GM19193 (cell line): ENCODE results near the gene INSL3.

Source experiments
- POLR2A ChIP-seq: IDR thresholded peaks from 4 replicates; pipeline ENCODE4 v1.6.1; 2011; ENCODE audit not compliant: insufficient read depth, insufficient read length; ENCODE audit errors: extremely low read depth

Gene INSL3

DNA sequence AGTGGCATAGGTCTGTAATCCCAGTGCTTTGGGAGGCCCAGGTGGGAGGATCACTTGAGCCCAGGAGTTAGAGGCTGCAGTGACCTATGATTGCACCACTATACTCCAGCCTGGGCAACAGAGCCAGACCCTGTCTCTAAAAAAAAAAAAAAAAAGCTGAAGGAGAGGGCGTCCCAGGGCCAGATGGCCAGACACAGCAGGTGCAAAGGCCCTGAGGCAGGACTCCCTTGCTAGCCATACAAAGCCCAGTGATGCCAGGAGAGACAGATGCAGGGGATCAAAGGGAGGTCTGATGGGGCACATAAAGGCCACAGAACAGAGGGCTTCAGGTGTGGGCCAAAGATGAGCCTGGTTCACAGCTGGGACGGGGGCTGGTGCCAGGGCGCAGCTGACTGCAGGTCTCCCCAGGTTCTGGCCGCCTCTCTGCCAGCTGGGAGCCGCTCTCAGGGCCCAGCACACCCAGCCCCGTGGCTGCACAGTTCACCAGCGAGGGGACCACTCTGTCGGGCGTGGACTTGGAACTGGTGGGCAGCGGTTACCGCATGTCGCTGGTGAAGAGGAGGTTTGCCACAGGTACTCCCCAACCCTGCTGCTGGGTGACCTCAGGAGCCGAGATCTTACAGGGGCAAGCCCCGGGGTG lies 33.9 kb downstream of the INSL3 start:
- TF ChIP-seq POLR2A: no peak

DNA sequence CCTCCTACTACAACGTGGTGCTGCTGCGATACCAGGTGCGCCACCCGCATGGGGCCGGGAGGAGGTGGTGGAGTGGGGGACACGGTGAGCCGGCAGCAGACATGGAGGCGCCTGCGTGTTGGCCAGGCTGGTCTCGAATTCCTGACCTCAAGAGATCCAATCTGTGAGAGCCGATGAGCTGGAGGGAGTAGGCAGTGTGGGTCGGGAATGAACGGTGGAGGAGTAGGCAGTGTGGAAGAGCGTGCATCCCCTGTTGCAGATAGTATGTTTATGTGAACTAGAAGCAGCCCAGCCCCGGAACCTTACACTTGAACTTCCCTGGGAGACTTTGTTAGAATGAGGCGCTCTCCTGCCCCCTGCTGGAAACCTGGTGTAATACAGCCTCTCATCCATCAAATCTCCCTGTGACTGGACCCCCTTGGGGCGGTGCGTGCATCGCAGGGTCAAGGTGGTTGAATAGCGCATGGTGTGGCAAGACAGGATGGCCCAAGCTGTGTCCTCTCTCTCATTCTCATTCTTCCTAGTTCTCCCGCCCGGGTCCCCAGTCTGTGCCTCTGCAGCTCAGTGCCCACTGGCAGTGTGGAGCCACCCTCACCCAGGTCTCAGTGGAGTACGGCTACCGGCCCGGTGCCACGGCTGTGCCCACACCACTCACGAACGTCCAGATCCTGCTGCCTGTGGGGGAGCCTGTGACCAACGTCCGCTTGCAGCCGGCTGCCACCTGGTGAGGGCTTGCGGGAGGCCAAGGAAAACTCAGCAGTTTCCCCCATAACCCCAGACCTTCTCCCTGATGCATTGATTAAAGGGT lies 36.9 kb downstream of the INSL3 start:
- no peak for TF ChIP-seq POLR2A

DNA sequence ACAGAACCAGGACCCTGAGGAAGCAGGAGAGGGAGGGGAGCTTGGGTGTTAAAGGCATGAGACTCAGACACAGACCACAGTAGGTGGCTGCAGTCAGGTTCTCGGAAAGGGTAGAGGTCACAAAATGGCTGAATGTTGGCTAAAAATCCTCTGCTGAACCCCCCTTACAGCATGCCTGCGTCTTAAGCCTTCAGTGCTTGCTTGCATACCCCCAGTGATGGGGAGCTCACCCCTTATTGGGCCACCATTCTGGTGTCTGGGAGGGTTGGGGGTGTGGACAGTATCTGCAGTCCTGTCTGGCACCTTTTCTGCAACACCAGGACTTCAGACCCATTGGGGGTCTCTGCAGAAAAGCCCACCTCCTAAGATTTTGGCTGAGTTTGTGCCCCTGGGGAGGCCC lies 40.5 kb downstream of the INSL3 start:
- no peak for TF ChIP-seq POLR2A

DNA sequence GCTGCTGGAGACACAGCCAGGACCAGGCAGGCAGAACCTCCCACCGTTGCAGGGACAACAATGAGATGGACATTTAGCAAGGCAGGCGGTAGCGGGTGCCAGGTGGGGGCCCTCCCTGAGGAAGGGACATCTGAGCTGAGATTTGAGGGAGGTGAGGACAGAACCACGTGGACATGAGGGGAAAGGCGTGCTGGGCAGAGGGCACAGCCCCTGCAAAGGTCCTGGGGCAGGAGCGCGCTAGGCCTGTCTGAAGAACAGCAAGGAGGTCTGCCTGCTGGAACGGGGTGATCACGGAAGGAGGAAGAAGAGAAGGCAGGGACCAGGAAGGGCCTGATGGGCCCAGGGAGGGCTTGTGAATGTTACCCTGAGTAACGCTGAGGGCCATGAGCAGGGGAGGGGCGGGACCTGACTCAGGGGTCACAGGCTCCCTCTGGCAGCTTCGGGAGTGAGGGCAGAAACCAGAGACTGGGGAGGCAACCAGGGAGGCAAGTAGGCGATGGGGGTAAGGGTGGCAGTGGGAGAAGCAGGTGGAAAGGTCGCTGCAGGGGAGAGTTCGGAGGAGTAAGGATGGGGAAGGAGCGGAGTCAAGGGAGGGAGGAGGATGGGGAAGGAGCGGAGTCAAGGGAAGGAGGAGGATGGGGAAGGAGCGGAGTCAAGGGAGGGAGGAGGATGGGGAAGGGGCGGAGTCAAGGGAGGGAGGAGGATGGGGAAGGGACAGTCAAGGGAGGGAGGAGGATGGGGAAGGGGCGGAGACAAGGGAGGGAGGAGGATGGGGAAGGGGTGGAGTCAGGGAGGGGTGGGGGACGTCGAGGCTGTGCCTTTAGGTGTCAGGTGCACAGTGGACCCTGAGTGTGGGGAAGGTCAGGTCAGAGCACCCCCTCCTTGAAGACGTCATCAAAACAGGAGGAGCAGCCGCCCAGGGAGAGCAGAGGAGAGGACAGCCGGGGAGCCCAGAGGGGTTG lies 42.1 kb downstream of the INSL3 start:
- no peak for TF ChIP-seq POLR2A

DNA sequence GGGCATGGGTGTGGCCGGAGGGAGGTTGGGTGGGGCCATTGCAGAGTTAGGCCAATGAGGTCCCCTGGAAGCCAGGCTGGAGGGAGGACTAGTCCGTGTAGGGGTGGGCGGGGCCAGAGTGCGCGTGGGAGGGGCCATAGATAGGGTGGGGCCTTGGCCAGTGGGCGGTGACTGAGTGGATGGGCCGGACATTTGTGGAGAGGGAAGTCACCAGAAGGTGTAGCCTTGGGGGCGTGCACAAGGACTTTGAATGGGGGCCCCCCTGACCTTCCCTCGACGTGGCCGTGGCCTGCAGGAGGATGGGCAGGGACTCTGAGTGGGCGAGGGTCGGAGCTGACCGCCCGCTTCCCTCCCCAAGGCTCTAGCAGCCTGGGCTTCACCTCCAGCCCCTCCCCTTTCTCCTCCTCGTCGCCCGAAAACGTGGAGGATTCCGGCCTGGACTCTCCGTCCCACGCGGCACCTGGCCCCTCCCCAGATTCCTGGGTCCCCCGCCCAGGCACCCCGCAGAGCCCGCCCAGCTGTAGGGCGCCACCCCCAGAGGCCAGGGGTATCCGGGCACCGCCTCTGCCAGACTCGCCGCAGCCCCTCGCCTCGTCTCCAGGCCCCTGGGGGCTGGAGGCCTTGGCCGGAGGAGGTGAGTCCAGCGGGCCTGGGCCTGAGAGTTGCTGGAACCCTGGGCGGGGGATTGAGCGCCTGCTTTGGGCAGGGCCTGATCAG lies 42.9 kb downstream of the INSL3 start:
- no peak for TF ChIP-seq POLR2A

DNA sequence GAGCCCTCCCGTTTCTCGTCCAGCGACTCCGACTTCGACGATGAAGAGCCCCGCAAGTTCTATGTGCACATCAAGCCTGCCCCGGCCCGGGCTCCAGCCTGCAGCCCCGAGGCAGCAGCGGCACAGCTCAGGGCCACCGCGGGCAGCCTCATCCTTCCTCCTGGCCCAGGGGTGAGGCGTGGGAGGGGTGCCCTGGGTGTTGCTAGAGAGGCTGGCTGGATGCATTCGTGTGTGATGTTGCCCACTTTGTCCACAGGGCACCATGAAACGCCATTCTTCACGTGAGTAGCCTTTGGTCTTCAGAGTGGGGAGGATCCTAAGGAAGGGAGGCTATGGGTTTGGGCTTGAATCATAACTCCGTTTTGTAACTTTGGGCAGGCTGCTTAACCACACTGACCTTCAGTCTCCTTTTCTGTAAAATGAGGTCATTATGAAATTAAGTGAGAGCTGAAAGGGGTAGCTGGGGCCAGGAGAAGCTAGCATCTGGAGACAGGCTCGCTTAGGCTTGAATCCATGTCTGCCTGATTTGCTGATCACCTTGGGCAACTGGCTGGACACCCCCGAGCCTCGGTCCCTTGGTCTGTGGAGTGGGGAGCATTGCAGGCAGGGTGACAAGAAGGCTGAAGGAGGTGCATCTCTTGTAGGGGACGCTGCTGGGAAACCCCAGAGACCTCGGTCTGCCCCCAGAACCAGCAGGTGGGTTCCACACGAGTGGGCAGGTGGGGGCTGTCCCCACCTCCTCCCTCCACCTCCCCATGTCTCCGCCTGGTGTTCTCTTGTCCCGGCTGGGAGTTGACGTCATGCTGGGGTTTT lies 45.1 kb downstream of the INSL3 start:
- TF ChIP-seq POLR2A: peak; percentile 29

DNA sequence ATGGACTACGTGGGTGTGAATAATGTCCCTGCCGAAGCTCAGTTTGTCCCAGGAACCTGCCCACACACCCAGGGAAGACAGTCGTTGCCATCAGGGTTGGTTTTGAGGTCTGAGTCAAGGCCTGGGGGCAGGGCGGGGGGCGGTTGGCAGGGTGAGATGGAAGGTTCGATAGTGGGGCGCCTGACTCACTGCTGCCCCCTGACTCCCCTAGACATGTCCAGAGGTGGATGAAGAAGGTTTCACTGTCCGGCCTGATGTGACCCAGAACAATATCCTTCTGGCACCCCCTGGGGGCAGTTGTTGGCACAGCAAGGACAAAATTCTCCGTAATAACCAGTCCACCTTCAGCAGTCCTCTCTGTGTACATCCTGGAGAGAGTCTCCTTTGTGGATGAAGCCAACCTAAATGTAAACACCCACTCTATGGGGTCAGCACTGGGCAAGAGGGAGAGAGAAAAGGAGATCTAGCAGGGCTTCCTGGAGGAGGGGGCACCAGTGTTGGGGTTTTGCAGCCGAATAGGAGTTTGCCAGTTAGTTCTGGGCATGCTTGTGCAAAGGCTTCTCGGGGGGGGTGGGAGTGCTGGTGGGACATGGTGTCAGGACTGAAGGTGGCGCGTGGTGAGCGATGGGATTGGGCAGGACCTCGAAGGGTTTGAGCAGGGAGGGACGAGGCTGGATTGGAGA lies 45.9 kb downstream of the INSL3 start:
- no peak for TF ChIP-seq POLR2A

DNA sequence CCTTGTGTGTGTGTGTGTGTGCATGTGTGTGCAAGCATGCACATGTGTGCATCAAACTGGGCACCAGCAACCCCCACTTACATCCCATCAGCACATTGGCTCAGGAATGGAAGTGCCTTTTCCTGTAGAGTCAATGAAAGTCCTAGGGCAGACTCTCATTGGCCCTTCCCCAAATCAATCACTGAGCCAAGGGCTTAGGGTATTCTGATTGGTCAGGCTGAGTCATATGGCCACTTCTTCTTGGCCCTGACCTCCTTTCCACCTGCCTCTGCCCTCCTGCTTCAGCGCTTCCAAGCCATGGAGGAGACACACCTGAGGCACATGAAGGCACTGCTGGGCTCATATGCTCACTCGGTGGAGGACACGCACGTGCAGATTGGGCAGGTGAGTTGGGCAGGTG lies 49.1 kb downstream of the INSL3 start:
- no peak for TF ChIP-seq POLR2A

DNA sequence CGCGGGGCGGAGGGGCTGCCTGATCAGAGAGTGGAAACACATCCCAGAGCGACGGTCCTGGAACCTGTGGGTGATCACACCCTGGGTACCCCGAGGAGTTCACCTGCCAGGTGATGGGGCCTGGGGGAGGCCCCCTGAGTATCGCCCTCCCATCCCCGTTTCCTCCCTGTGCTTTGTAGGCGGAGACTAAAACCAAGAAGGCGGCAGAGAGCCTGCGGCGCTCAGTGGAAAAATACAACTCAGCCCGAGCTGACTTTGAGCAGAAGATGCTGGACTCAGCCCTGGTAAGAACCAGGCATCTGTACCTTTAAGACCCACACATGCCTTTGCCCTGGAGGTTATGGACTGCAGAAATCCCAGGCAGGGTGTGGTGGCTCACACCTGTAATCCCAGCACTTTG lies 50.7 kb downstream of the INSL3 start:
- no peak for TF ChIP-seq POLR2A

DNA sequence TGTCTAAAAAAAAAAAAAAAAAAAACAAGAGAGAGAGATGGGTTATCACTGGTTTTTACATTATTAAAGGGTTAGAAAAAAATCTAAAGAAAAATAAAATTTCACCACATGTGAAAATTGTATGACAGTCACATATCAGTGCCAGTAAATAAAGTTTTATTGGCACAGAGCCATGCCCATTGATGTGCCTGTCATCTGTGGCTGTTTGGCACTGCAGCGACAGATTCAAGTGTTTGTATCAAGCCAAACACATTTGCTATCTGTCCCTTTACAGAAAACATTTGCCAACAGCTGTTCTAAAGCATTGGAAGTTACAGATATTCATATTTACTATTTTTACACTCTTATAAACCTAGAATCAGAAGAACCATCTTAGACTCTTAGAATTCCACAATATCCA lies 53.8 kb downstream of the INSL3 start:
- TF ChIP-seq POLR2A: no peak

DNA sequence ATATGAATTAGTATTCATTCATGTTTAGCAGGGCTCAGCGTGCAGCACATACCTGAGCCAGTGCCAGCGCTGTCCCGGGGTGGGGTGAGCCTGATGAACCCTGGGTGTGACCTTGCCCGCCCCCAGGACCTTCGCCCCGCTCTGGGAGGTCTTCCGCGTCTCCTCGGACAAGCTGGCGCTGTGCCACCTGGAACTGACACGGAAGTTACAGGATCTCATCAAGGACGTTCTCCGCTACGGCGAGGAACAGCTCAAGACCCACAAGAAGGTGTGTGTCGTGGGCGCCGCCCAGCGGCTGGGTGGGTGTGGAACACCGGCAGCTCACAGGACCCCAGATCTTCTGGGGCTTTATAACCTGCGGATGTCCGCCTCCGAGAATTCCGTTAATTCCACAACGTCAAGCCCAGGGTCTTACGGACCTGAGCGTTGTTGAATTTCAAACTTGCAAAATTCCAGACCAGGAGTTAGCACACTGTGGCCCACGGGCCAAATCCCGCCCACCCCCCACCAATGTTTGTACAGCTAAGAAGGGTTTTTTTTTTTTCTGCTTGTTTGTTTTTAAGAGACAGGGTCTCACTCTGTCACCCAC lies 54.7 kb downstream of the INSL3 start:
- no peak for TF ChIP-seq POLR2A
